Stimulated activated CD8-positive, alpha-beta memory T cell treated with anti-CD3 and anti-CD28 coated beads, Interleukin-4, amount 100 ng/mL, for 1 hour (primary cell): ENCODE data around the gene POMGNT2.

Experiments
- DNase-seq, 2 donors: peaks; one replicate each; pipeline ENCODE4 v3.0.0-alpha.2; 2020; ENCODE audit warnings: low read depth in 2 of 2, low spot score in 1 of 2

Gene POMGNT2

GRCh38 chr3:43104039-43104438 is 1.8 kb downstream of the POMGNT2 start:
- no peak for DNase-seq

GRCh38 chr3:43102773-43103480 is 3.0 kb downstream of the POMGNT2 start:
- DNase-seq = no peak

- no peak for DNase-seq
Observed at GRCh38 chr3:43098761-43099160, 7.1 kb downstream of the POMGNT2 start.

DNA sequence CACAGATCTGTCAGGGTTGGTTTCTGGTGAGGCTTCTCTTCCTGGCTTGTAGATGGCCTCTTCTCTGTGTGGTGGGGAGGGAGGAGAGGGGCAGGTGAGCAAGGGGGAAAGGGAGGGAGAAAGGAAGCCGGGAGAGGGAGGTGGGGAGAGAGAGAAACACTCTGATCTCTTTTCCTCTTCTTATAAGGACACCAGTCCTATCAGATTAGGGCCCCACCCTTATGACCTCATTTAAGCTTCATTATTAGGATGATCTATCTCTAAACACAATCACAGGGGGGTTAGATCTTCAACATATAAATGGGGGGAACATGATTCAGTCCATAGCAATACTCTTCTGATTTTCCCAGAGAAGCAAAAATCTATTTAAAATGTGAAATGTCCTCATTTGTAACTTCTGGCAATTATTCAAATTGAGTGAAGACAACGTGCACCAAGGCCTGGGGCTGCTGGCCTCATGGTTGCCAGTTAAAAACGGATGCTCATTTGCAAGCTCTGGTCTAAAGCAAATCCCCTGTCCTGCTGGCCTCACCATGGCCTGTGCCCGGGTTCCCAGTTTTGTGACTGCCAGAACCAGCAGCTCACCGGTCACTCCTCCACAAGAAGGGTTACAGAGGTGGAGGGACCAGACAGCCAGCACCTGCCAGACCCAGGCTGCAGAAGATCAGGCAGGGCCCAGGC is 8.3 kb downstream of the POMGNT2 start:
- DNase-seq = no peak

GRCh38 chr3:43096761-43097160 is 9.1 kb downstream of the POMGNT2 start:
- no peak for DNase-seq

GRCh38 chr3:43095370-43095769 is 10.5 kb downstream of the POMGNT2 start:
- no peak for DNase-seq

DNA sequence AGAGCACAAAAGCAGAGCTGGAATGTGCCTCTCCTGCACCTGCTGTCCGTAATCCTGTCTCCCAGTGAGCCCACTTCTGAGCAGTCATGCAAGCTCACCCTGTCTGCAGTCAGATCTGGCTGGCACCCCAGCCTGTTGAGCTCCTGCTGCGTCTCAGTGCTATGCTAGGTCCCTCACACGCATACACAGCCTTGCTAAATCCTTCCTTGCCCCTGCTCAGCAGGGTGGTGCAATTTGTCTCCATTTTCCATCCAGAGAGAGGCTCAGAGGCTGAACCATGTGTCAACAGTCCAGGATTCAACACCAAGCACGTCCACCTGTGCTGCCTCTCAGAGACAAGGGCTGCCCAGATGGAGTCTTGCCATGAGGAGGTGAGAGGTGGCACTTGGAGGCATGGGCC is 11.0 kb downstream of the POMGNT2 start:
- no peak for DNase-seq

GRCh38 chr3:43094381-43094780 is 11.5 kb downstream of the POMGNT2 start:
- no peak for DNase-seq

DNA sequence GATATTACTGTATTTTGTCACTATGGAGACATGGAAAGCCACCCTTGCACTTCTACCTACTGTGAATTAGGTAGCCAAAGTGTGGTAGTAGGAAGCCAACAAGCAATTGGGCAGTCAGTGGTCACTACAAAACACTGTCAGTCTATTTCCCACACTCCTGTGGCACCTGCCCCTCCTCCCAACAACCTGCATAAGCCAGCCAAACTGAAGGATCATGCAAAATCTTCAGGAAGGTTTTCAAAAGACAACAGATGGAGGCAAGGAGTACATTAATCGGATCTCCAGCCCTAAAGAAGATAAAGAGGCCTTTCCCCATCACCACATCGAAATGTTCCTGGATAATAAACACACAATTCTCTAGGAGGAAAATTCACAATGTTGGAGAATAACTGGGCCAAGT is 11.9 kb downstream of the POMGNT2 start:
- DNase-seq = no peak

GRCh38 chr3:43093006-43093405 is 12.9 kb downstream of the POMGNT2 start:
- DNase-seq = no peak

- DNase-seq = no peak
Observed at GRCh38 chr3:43091481-43091880, 14.4 kb downstream of the POMGNT2 start.

- DNase-seq = no peak
Observed at GRCh38 chr3:43090238-43090637, 15.6 kb downstream of the POMGNT2 start.

- DNase-seq = no peak
Observed at GRCh38 chr3:43089081-43089480, 16.8 kb downstream of the POMGNT2 start.

GRCh38 chr3:43087249-43087776 is 18.6 kb downstream of the POMGNT2 start:
- no peak for DNase-seq

GRCh38 chr3:43086460-43087165 is 19.3 kb downstream of the POMGNT2 start:
- no peak for DNase-seq

GRCh38 chr3:43082457-43082856 is 23.4 kb downstream of the POMGNT2 start:
- DNase-seq = no peak

DNA sequence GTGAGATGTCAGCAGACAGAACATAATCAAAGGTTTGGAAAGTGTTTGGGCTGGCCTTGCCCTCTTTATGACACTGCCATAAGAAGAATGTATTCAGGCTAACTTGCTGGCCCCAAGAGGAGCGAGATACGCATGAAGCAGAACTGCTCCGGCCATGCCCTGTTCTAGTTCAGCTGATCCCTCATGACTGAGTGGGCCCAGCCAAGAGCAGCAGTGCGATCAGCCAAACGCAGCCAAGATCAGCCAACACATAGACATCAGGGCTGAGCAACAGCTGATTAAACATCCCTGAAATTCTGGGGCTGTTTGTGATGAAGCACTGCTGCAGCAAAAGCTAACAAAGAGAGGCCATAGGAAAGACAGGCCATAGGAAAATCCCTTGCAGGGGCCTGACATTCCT is 24.1 kb downstream of the POMGNT2 start:
- no peak for DNase-seq

DNA sequence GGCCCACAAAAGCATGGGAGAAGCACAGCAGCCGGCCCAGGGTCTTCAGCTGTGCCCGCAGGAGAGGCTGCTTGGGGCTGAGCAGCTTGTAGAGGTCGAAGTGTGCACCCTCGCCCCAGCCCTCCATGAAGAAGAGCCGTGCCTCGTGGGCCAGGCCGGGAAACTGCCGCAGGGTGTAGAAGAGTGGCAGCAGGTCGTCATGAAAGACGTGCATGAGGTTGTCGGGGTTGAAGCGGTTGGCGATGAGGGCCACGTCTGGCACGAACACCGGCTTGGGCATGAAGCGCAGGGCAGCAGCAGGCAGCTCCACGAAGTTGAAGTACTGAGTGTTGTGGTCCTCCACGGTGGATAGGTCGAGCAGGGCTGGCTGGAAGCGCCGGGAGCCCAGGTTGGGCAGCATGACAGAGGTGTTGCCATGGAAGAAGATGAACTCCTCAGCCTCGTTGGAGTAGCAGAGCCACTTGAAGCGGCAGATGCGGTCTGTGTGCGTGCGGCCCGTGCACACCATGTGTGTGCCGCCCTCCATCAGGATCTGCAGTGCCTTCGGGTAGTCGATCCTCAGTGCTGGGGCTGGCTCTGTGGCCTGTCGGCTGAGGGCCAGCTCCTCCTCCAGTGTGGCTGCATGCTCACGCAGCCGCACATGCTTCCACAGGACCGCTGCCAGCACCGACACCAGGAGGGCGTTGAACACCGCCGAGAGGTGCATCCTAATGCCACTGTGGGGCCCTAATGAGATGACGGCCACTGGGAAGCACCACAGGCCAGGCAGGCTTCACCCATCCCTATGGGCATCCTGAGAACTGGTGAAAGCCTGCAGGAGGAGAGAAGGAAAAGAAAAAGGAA is 24.9 kb downstream of the POMGNT2 start:
- no peak for DNase-seq

- DNase-seq = no peak
Observed at GRCh38 chr3:43079536-43080332, 26.1 kb downstream of the POMGNT2 start.

GRCh38 chr3:43077707-43078106 is 28.2 kb downstream of the POMGNT2 start:
- no peak for DNase-seq
